Astrocyte of the spinal cord (primary cell): ENCODE data around the gene CDK19.

ENCODE experiments used
- DNase-seq: peaks from one replicate; pipeline ENCODE4 v3.0.0; 2011; ENCODE audit warnings: low read depth, low spot score
- H3K4me3 ChIP-seq: 2 replicates; pipeline ENCODE4 v1.5.1; 2011; ENCODE audit warnings: low read depth, mild to moderate bottlenecking, low read length, moderate library complexity
- CTCF ChIP-seq: IDR thresholded peaks from 2 replicates; pipeline ENCODE4 v1.5.1; 2012; ENCODE audit warnings: low read depth, mild to moderate bottlenecking, low read length, inconsistent platforms
- in situ Hi-C: cut with HindIII; loops from 2 replicates; pipeline ENCODE4 v1.10.0; 2017; ENCODE audit warnings: low sequenced_read_pairs

Gene CDK19

GRCh38 chr6:110712238-110712637 is 103.0 kb downstream of the CDK19 start:
- no peak for TF ChIP-seq CTCF
- no peak overlapping the region for H3K4me3 ChIP-seq
- no peak for DNase-seq
- in situ Hi-C loops, result no loop called here

GRCh38 chr6:110710115-110710514 is 105.2 kb downstream of the CDK19 start:
- H3K4me3 ChIP-seq, result no peak overlapping the region
- no peak for DNase-seq
- in situ Hi-C loops, result no loop called here
- no peak for TF ChIP-seq CTCF

- H3K4me3 ChIP-seq, result no peak overlapping the region
- DNase-seq, result peak; percentile 47
- in situ Hi-C loops, result no loop called here
- no peak for TF ChIP-seq CTCF
Observed at GRCh38 chr6:110708295-110708950, 106.8 kb downstream of the CDK19 start.

- DNase-seq, result no peak
- no peak for TF ChIP-seq CTCF
- in situ Hi-C loops, result no loop called here
- H3K4me3 ChIP-seq, result no peak overlapping the region
Observed at GRCh38 chr6:110705543-110705942, 109.7 kb downstream of the CDK19 start.

- no peak for TF ChIP-seq CTCF
- in situ Hi-C loops, result no loop called here
- H3K4me3 ChIP-seq, result no peak overlapping the region
- no peak for DNase-seq
Observed at GRCh38 chr6:110703906-110704594, 111.2 kb downstream of the CDK19 start.

- in situ Hi-C loops, result no loop called here
- H3K4me3 ChIP-seq, result no peak overlapping the region
- no peak for TF ChIP-seq CTCF
- DNase-seq, result peak; percentile 13
Observed at GRCh38 chr6:110703010-110703905, 112.0 kb downstream of the CDK19 start.
